Mammary epithelial cell (primary cell): ENCODE results near the gene FUZ.

Experiments used
- EZH2 ChIP-seq: IDR thresholded peaks from 2 replicates; pipeline ENCODE4 v1.6.1; 2012; ENCODE audit warnings: low read length, inconsistent platforms, borderline replicate concordance
- TF ChIP-seq, protein P1 (sequence below), 2 donors: IDR thresholded peaks in 1 of 2; conservative IDR thresholded peaks in 1 of 2; 2 replicates each; pipeline ENCODE4 v1.5.1; 2011 to 2012; ENCODE audit warnings: inconsistent platforms in 2 of 2, low read length in 2 of 2, mild to moderate bottlenecking in 2 of 2, control low read depth in 1 of 2, low read depth in 1 of 2; ENCODE audit not compliant: insufficient read depth in 1 of 2; ENCODE audit errors: extremely low read depth in 1 of 2

DNA sequence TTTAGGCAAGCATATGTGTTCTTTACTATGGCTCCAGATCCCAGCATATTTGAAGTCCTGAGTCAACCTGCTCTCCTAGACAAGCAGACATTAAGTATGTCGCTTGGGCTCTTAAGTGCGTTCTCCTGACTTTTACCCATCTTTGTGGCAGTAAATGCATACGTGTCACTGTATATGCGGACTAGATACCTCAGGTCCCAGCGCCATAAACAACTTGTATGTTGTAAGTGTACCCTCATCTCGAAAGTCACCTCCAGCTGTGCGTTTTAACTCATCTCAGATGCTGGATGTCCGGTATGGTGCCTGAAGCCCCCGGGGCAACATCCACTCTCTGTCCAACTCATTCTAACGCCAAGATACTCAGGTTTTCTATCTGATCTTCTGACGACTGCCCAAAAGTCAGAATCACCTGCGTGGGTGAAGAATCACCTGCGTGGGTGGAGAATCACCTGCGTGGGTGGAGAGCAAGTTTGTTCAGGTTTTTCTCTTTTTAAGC, 39.6 kb upstream of the FUZ start:
- TF ChIP-seq, protein P1, sequence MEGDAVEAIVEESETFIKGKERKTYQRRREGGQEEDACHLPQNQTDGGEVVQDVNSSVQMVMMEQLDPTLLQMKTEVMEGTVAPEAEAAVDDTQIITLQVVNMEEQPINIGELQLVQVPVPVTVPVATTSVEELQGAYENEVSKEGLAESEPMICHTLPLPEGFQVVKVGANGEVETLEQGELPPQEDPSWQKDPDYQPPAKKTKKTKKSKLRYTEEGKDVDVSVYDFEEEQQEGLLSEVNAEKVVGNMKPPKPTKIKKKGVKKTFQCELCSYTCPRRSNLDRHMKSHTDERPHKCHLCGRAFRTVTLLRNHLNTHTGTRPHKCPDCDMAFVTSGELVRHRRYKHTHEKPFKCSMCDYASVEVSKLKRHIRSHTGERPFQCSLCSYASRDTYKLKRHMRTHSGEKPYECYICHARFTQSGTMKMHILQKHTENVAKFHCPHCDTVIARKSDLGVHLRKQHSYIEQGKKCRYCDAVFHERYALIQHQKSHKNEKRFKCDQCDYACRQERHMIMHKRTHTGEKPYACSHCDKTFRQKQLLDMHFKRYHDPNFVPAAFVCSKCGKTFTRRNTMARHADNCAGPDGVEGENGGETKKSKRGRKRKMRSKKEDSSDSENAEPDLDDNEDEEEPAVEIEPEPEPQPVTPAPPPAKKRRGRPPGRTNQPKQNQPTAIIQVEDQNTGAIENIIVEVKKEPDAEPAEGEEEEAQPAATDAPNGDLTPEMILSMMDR (conservative IDR thresholded peaks at IDR 0.05 in 1 of 2, IDR thresholded peaks at IDR 0.05 in 1 of 2; ENCODE audit: extremely low read depth in 1 of 2, insufficient read depth in 1 of 2, low read depth in 1 of 2, low read length in 2 of 2) = no peak
- no peak for TF ChIP-seq EZH2
